OCI-LY3 (cell line): ENCODE data around the gene CFAP47.
"Not testable (repeated sequence)": the region's sequence is repeated elsewhere in the genome, so short reads cannot be mapped to it uniquely, and the experiment has no call there.

ENCODE experiments used
- H2AFZ ChIP-seq: fragments of 200-600, 300-600 bp; shearing (Covaris generic); 2 replicates; pipeline ENCODE4 v1.6.0; 2014; ENCODE audit warnings: antibody characterized with exemption, low read depth, low read length
- H3K27ac ChIP-seq: fragments of 200-600, 300-600 bp; sonication (generic); 2 replicates; pipeline ENCODE4 v1.5.1; 2014; ENCODE audit warnings: mild to moderate bottlenecking, low read length, moderate library complexity, mixed read lengths
- H3K27me3 ChIP-seq: fragments of 200-600, 300-600 bp; sonication (generic); 2 replicates; pipeline ENCODE4 v1.6.1; 2014; ENCODE audit warnings: low read depth, low read length, mixed read lengths
- H3K36me3 ChIP-seq: fragments of 200-600, 300-600 bp; sonication (generic); replicated peaks from 2 replicates; pipeline ENCODE3; 2014; ENCODE audit warnings: low read depth, low read length, mixed read lengths
- H3K4me1 ChIP-seq: fragments of 300-600, 200-600 bp; sonication (generic); 2 replicates; pipeline ENCODE4 v1.6.1; 2014; ENCODE audit warnings: low read length, mixed read lengths
- H3K4me2 ChIP-seq: fragments of 200-600, 300-600 bp; sonication (generic); 2 replicates; pipeline ENCODE4 v1.6.1; 2014; ENCODE audit warnings: low read length, mixed read lengths
- H3K4me3 ChIP-seq: fragments of 300-600, 200-600 bp; sonication (generic); 2 replicates; pipeline ENCODE4 v1.5.1; 2014; ENCODE audit warnings: antibody characterized with exemption, mild to moderate bottlenecking, low read length, moderate library complexity
- H3K79me2 ChIP-seq: fragments of 300-600, 200-600 bp; shearing (Covaris generic); 2 replicates; pipeline ENCODE4 v1.6.1; 2014; ENCODE audit warnings: mild to moderate bottlenecking, low read length, mixed read lengths
- H3K9ac ChIP-seq: fragments of 300-600, 200-600 bp; shearing (Covaris generic); 2 replicates; pipeline ENCODE4 v1.6.0; 2014; ENCODE audit warnings: mild to moderate bottlenecking, low read length, moderate library complexity
- H3K9me3 ChIP-seq: fragments of 200-600, 300-600 bp; shearing (Covaris generic); 2 replicates; pipeline ENCODE4 v1.6.1; 2014; ENCODE audit warnings: low read length, mixed read lengths; ENCODE audit not compliant: insufficient read depth
- H4K20me1 ChIP-seq: fragments of 200-600, 300-600 bp; sonication (generic); 2 replicates; pipeline ENCODE4 v1.6.1; 2016; ENCODE audit warnings: low read length, mixed read lengths; ENCODE audit not compliant: insufficient read depth
- EZH2phosphoT487 ChIP-seq: fragments of 200-600 bp; shearing (Covaris generic); IDR thresholded peaks from 2 replicates; pipeline ENCODE4 v1.6.1; 2018; ENCODE audit warnings: antibody characterized with exemption, mixed run types, low read depth
- TF ChIP-seq, protein P1 (sequence below): fragments of 200-600, 300-600 bp; sonication (generic); IDR thresholded peaks from 2 replicates; pipeline ENCODE4 v1.5.1; 2014; ENCODE audit warnings: antibody characterized with exemption, low read length, low read depth

Gene CFAP47

DNA sequence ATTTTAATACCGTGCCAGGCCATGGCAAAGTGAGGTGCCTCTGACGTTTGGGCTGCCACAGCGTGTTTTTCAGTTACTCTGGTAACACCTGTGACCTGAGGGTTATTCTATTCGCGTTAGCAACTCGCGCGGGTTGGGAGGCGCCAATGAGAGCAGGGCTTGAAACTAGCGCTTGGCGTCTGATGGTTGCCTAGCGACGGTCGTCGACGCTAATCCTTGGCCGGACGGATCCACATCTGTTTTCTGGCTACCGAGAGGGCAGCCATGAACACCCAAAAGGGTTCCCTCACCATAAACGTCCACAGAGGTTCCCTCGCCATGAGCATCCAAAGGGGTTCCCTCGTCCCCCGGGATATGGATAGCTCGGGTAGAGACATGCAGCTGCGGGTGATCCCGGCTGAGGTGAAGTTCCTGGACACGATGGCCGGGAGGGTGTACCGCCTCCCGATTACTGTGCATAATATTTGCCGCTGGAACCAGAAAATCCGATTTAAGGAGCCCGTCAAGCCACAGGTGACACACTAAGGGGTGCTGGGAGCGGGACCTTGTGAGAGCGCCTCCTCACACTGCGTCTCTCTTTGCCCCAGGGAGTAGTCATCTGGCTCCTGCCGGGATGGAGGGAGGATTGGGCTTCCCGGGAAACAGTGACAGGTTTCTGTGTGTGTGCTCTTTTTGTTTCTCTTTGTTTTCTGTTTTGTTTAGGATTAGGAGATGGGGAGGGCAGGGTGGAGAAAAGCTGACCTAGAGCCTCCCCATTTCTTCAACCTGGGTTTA lies at the start of gene CFAP47:
CFAP47 (plus strand) TSS at position 199 of the 774 bp plus-strand sequence; CDS start at position 265, 66 bp downstream.
- TF ChIP-seq EZH2phosphoT487, result no peak
- Histone ChIP-seq H3K27me3 (no peaks in the 10 kb centered on the region), H3K27ac (no peak within 1 kb of the TSS), H3K4me3 (no peak within 1 kb of the TSS), H3K4me1 (no peaks in the 10 kb centered on the region), H3K4me2 (no peak within 1 kb of the TSS), H3K79me2 (no peaks in the 10 kb centered on the region), H2AFZ (no peak within 1 kb of the TSS), H3K9me3 (no peaks in the 10 kb centered on the region), H3K36me3 (no peaks in the 10 kb centered on the region), H4K20me1 (no peaks in the 10 kb centered on the region), H3K9ac (no peak within 1 kb of the TSS)

- Histone ChIP-seq H2AFZ (no peak overlapping the region), H3K9ac (no peak overlapping the region), H3K4me1 (no peaks in the 10 kb centered on the region), H3K79me2 (no peaks in the 10 kb centered on the region), H3K27me3 (no peaks in the 10 kb centered on the region), H3K4me2 (no peak overlapping the region), H3K9me3 (no peaks in the 10 kb centered on the region), H3K27ac (no peak overlapping the region), H3K4me3 (no peak overlapping the region), H4K20me1 (no peaks in the 10 kb centered on the region), H3K36me3 (no peaks in the 10 kb centered on the region)
- TF ChIP-seq EZH2phosphoT487, result no peak
- TF ChIP-seq, protein P1, sequence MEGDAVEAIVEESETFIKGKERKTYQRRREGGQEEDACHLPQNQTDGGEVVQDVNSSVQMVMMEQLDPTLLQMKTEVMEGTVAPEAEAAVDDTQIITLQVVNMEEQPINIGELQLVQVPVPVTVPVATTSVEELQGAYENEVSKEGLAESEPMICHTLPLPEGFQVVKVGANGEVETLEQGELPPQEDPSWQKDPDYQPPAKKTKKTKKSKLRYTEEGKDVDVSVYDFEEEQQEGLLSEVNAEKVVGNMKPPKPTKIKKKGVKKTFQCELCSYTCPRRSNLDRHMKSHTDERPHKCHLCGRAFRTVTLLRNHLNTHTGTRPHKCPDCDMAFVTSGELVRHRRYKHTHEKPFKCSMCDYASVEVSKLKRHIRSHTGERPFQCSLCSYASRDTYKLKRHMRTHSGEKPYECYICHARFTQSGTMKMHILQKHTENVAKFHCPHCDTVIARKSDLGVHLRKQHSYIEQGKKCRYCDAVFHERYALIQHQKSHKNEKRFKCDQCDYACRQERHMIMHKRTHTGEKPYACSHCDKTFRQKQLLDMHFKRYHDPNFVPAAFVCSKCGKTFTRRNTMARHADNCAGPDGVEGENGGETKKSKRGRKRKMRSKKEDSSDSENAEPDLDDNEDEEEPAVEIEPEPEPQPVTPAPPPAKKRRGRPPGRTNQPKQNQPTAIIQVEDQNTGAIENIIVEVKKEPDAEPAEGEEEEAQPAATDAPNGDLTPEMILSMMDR, result no peak
These were observed 38.9 kb upstream of the CFAP47 start for GRCh38 chrX:35880601-35881000.

DNA sequence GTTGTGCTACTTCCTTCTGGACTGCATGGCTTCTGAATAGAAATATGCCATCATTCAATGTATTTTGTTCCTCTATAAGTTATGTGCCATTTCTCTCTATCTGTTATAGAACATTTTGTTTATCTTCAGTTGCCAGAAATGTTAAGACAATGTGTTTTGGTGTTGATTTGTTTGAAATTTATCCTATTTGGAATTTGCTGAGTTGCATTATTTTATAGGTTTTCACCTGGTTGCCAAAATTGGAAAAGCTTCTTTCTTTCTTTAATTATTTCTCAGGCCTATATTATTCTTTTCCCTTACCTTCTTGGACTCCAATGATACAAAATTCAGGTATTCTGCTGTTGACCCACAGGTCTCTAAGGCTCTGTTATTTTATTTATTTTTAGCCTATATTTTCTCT lies 33.4 kb upstream of the CFAP47 start:
- H3K9me3 ChIP-seq, result no peaks in the 10 kb centered on the region
- H3K4me3 ChIP-seq, result no peak overlapping the region
- H3K27ac ChIP-seq, result no peak overlapping the region
- H3K27me3 ChIP-seq, result no peaks in the 10 kb centered on the region
- H3K4me2 ChIP-seq, result no peak overlapping the region
- H3K9ac ChIP-seq, result no peak overlapping the region
- no peaks in the 10 kb centered on the region for H3K79me2 ChIP-seq
- H2AFZ ChIP-seq, result no peak overlapping the region
- TF ChIP-seq, protein P1, result no peak
- no peak for TF ChIP-seq EZH2phosphoT487
- H3K36me3 ChIP-seq, result no peaks in the 10 kb centered on the region
- H4K20me1 ChIP-seq, result no peaks in the 10 kb centered on the region
- no peaks in the 10 kb centered on the region for H3K4me1 ChIP-seq

- Histone ChIP-seq H4K20me1 (no peaks in the 10 kb centered on the region), H3K9ac (0 out of 2 replicates have a peak overlapping the region, but pooled peaks have one; percentile 27), H3K27ac (no peak overlapping the region), H3K27me3 (no peaks in the 10 kb centered on the region), H3K9me3 (no peaks in the 10 kb centered on the region), H3K4me1 (no peaks in the 10 kb centered on the region), H3K36me3 (no peaks in the 10 kb centered on the region), H3K79me2 (no peaks in the 10 kb centered on the region), H3K4me2 (peak overlapping the region; percentile 62), H2AFZ (peak overlapping the region; percentile 46; the same call in 1 of the 2 replicates), H3K4me3 (peak overlapping the region; percentile 48; the same call in 1 of the 2 replicates)
- TF ChIP-seq EZH2phosphoT487, result no peak
- TF ChIP-seq, protein P1, result peak; percentile 68
These were observed 28.8 kb upstream of the CFAP47 start for GRCh38 chrX:35890699-35891098.

GRCh38 chrX:35986816-35987215 lies 67.3 kb downstream of the CFAP47 start:
- H3K9me3 ChIP-seq, H3K79me2 ChIP-seq, H4K20me1 ChIP-seq, H3K27me3 ChIP-seq, H3K27ac ChIP-seq, H2AFZ ChIP-seq, H3K4me2 ChIP-seq, H3K36me3 ChIP-seq, H3K4me3 ChIP-seq, H3K9ac ChIP-seq, H3K4me1 ChIP-seq: not testable (repeated sequence)
